Measurements from ENCODE around the gene NPL. TPM values are rescaled to one million over a fixed set of nuclear protein-coding genes. Genes with fewer than 3 reads are reported as not detected.

NPL gene
- total RNA-seq, 4 donors from 2014 or later: 6.6 to 18.9 (median 9.7) TPM

Other genes with a start within 250 kb of the NPL start
- 1 to 10 TPM; 6.1 to 8.0 (median 7.1) TPM for gene RNASEL, start 200.5 kb upstream of the NPL start, total RNA-seq
- gene RGS16, start 185.4 kb upstream of the NPL start, total RNA-seq: 1 to 10 TPM in 2 of 4 donors, under 1 TPM in 1, not detected in 1; 0.37 to 1.2 (median 1.1) TPM
- gene RGS8, start 105.2 kb upstream of the NPL start, total RNA-seq: not detected
- 100 to 1,000 TPM in 2 of 4 donors, 10 to 100 TPM in 2; 49.6 to 105 (median 87.5) TPM for gene DHX9, start 49.6 kb downstream of the NPL start, total RNA-seq
- 1 to 10 TPM in 1 of 4 donors, not detected in 3; 3.4 TPM for gene SHCBP1L, start 163.4 kb downstream of the NPL start, total RNA-seq
- 100 to 1,000 TPM in 1 of 4 donors, 10 to 100 TPM in 3; 76.9 to 159 (median 81.0) TPM for gene LAMC1, start 233.6 kb downstream of the NPL start, total RNA-seq